CD14-positive monocyte (primary cell): ENCODE data around the gene IL9. TPM values are rescaled to one million over a fixed set of nuclear protein-coding genes. Genes with fewer than 3 reads are reported as not detected.

Experiments used
- DNase-seq, 3 donors: peaks; one replicate each; pipeline ENCODE4 v3.0.0-alpha.2; 2011 to 2022
- H2AFZ ChIP-seq: 2 replicates; pipeline ENCODE4 v1.6.0; 2012; ENCODE audit warnings: mild to moderate bottlenecking, low read depth, low read length, inconsistent platforms; ENCODE audit not compliant: insufficient read depth, poor library complexity, severe bottlenecking
- H3K27ac ChIP-seq, 2 donors: 1 replicate in 1 of 2; 2 replicates in 1 of 2; pipeline ENCODE4 v1.5.1; 2012 to 2013; ENCODE audit warnings: low read length in 2 of 2, control low read depth in 1 of 2, inconsistent platforms in 1 of 2, low read depth in 1 of 2, mild to moderate bottlenecking in 1 of 2
- H3K27me3 ChIP-seq, 2 donors: one replicate each; pipeline versions ENCODE4 v1.6.0 to v1.6.1; 2011 to 2013; ENCODE audit warnings: low read length in 2 of 2; ENCODE audit not compliant: control insufficient read depth in 2 of 2, insufficient read depth in 2 of 2
- H3K36me3 ChIP-seq, 2 donors: replicated peaks in 1 of 2; 1 replicate in 1 of 2; 2 replicates in 1 of 2; pipeline versions ENCODE4 v1.5.1 to v1.6.1; 2012 to 2013; ENCODE audit warnings: low read length in 2 of 2, control low read depth in 1 of 2, inconsistent platforms in 1 of 2, mild to moderate bottlenecking in 1 of 2; ENCODE audit not compliant: insufficient read depth in 2 of 2, control insufficient read depth in 1 of 2
- H3K4me1 ChIP-seq, 2 donors: 1 replicate in 1 of 2; 2 replicates in 1 of 2; pipeline versions ENCODE4 v1.5.1 to v1.6.1; 2012 to 2013; ENCODE audit warnings: low read length in 2 of 2, control low read depth in 1 of 2, inconsistent platforms in 1 of 2, mild to moderate bottlenecking in 1 of 2, moderate library complexity in 1 of 2; ENCODE audit not compliant: insufficient read depth in 2 of 2, control insufficient read depth in 1 of 2
- H3K4me2 ChIP-seq: replicated peaks from 2 replicates; pipeline ENCODE3; 2012; ENCODE audit warnings: low read length, moderate library complexity, mild to moderate bottlenecking; ENCODE audit not compliant: poor library complexity, severe bottlenecking; ENCODE audit errors: extremely low read depth
- H3K4me3 ChIP-seq, 3 experiments: fragments of 200-600 bp in 1 of 3; sonication (generic) in 1 of 3; replicated peaks in 1 of 3; 1 replicate in 2 of 3; 2 replicates in 1 of 3; pipeline ENCODE4 v1.5.1; 2011 to 2013; ENCODE audit warnings: low read length in 3 of 3, mild to moderate bottlenecking in 3 of 3, control low read depth in 2 of 3, low read depth in 2 of 3, inconsistent platforms in 1 of 3, moderate library complexity in 1 of 3
- H3K79me2 ChIP-seq: 2 replicates; pipeline ENCODE4 v1.6.0; 2012; ENCODE audit warnings: mild to moderate bottlenecking, control low read depth, inconsistent platforms, low read length, moderate library complexity; ENCODE audit not compliant: insufficient read depth
- H3K9ac ChIP-seq: 2 replicates; pipeline ENCODE4 v1.6.0; 2017; ENCODE audit warnings: low read length, mild to moderate bottlenecking; ENCODE audit not compliant: insufficient read depth, poor library complexity, severe bottlenecking
- H3K9me3 ChIP-seq, 2 donors: replicated peaks in 1 of 2; 1 replicate in 1 of 2; 2 replicates in 1 of 2; pipeline versions ENCODE4 v1.5.1 to v1.6.1; 2012 to 2013; ENCODE audit warnings: low read length in 2 of 2, control low read depth in 1 of 2; ENCODE audit not compliant: control insufficient read depth in 1 of 2, insufficient read depth in 1 of 2
- H4K20me1 ChIP-seq: 2 replicates; pipeline ENCODE4 v1.6.0; 2012; ENCODE audit warnings: mild to moderate bottlenecking, low read length, control low read depth, moderate library complexity; ENCODE audit not compliant: insufficient read depth
- H3K27ac Mint-ChIP-seq, 7 donors: one replicate each; pipeline ENCODE4 v1.8.0; 2020; ENCODE audit warnings: mild to moderate bottlenecking in 7 of 7, mixed read lengths in 7 of 7, moderate library complexity in 6 of 7, inconsistent platforms in 2 of 7
- H3K27me3 Mint-ChIP-seq, 3 donors: one replicate each; pipeline ENCODE4 v1.8.0; 2021 to 2022; ENCODE audit warnings: low read depth in 3 of 3, mild to moderate bottlenecking in 3 of 3, mixed read lengths in 3 of 3, moderate library complexity in 3 of 3, inconsistent platforms in 1 of 3
- H3K36me3 Mint-ChIP-seq, 2 donors: one replicate each; pipeline ENCODE4 v1.8.0; 2020; ENCODE audit warnings: mixed read lengths in 2 of 2, inconsistent platforms in 1 of 2, mild to moderate bottlenecking in 1 of 2
- H3K4me1 Mint-ChIP-seq: one replicate; pipeline ENCODE4 v1.8.0; 2020; ENCODE audit warnings: mild to moderate bottlenecking, mixed read lengths
- H3K4me3 Mint-ChIP-seq, 2 donors: one replicate each; pipeline ENCODE4 v1.8.0; 2020; ENCODE audit warnings: mild to moderate bottlenecking in 2 of 2, mixed read lengths in 2 of 2, moderate library complexity in 1 of 2
- H3K9me3 Mint-ChIP-seq, 7 donors: one replicate each; pipeline ENCODE4 v1.8.0; 2020 to 2022; ENCODE audit warnings: mixed read lengths in 7 of 7, mild to moderate bottlenecking in 6 of 7, moderate library complexity in 6 of 7, inconsistent platforms in 2 of 7
- CTCF ChIP-seq: fragments of 200-600 bp; IDR thresholded peaks from one replicate; pipeline ENCODE4 v1.8.0; 2022; ENCODE audit warnings: antibody characterized with exemption, mild to moderate bottlenecking
- WGBS: methylation state at CpG from one replicate; pipeline ENCODE4 v1.1.5; 2013; ENCODE audit warnings: missing lambda C conversion rate; ENCODE audit not compliant: insufficient coverage; 5-methylcytosine and 5-hydroxymethylcytosine counted together
- intact Hi-C, 2 donors: fragments of 100-400 bp; cut with micrococcal nuclease; formaldehyde crosslinking; loops; one replicate each; pipeline versions ENCODE4 v1.15.0 to v1.15.1; 2023
- polyA plus RNA-seq, 3 donors: library from polyadenylated mRNA; depleted of rRNA in 1 of 3; unstranded in 2 of 3; stranded (reverse) in 1 of 3; fragments of 300-500 nt in 2 of 3; fragments of >200 nt in 1 of 3; fragmentation: Illumina TruSeq in 2 of 3; gene quantifications; 1 replicate in 2 of 3; 2 replicates in 1 of 3; pipeline ENCODE4 v1.2.3, GENCODE V29; 2012 to 2021

IL9 gene
- polyA plus RNA-seq, 3 donors: not detected

GRCh38 chr5:135883441-135883840 is 12.2 kb downstream of the IL9 start:
- H2AFZ ChIP-seq: no peak overlapping the region
- Mint-ChIP-seq H3K4me3 (no peak overlapping the region), H3K36me3 (no peaks in the 10 kb centered on the region), H3K27ac (no peak overlapping the region), H3K9me3 (no peaks in the 10 kb centered on the region), H3K27me3 (peaks cover 8 to 29% (median 17%) of the 10 kb centered on the region in 3 donors), H3K4me1 (peaks cover 3% of the 10 kb centered on the region)
- no peaks in the 10 kb centered on the region for H3K79me2 ChIP-seq
- no peaks in the 10 kb centered on the region for H3K9me3 ChIP-seq
- TF ChIP-seq CTCF: peak; percentile 12
- peaks cover 0 to 8% of the 10 kb centered on the region in 2 donors for H3K27me3 ChIP-seq
- H3K9ac ChIP-seq: no peak overlapping the region
- intact Hi-C loops: no loop called here
- no peaks in the 10 kb centered on the region for H3K4me1 ChIP-seq
- no peak overlapping the region for H3K27ac ChIP-seq
- WGBS: 33% methylated on average over 1 of the region's 4 CpGs
- H3K36me3 ChIP-seq: no peaks in the 10 kb centered on the region
- DNase-seq: no peak
- no peak overlapping the region for H3K4me2 ChIP-seq
- H4K20me1 ChIP-seq: no peaks in the 10 kb centered on the region
- no peak overlapping the region for H3K4me3 ChIP-seq

- Mint-ChIP-seq H3K4me1 (peaks cover 3% of the 10 kb centered on the region), H3K27me3 (peaks cover 8 to 29% (median 16%) of the 10 kb centered on the region in 3 donors)
- intact Hi-C loops: no loop called here
These were observed 12.6 kb downstream of the IL9 start for GRCh38 chr5:135883026-135883425.

More at GRCh38 chr5:135883026-135883425, 12.6 kb downstream of the IL9 start:
- no peaks in the 10 kb centered on the region for H3K4me1 ChIP-seq
- Mint-ChIP-seq H3K27ac (no peak overlapping the region), H3K36me3 (no peaks in the 10 kb centered on the region), H3K9me3 (no peaks in the 10 kb centered on the region), H3K4me3 (no peak overlapping the region)
- H3K79me2 ChIP-seq: no peaks in the 10 kb centered on the region
- no peaks in the 10 kb centered on the region for H3K9me3 ChIP-seq
- WGBS: 91% methylated on average over 2 of the region's 3 CpGs
- no peak overlapping the region for H3K4me2 ChIP-seq
- no peak for TF ChIP-seq CTCF
- H4K20me1 ChIP-seq: no peaks in the 10 kb centered on the region
- no peak overlapping the region for H2AFZ ChIP-seq
- H3K27me3 ChIP-seq: peaks cover 0 to 8% of the 10 kb centered on the region in 2 donors
- H3K4me3 ChIP-seq: no peak overlapping the region
- H3K9ac ChIP-seq: no peak overlapping the region
- H3K27ac ChIP-seq: no peak overlapping the region
- DNase-seq: no peak
- H3K36me3 ChIP-seq: no peaks in the 10 kb centered on the region
